ENCODE results near the gene GDPD5.

Gene GDPD5

DNA sequence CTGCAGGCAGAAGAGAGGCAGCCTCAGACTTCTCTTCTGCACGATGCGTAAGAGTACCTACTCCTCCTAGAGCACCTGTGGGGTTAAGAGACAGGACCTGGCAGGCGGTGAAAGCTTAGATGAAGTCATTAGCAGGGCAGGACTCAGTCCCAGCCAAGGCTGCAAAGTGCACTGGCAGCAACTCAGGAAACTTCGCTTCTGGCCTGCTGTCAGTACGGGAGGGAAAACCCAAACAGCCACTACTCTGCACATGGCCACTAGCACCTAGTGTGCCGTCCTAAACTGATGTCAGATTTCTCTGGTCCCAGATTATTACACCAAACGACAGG, 84.0 kb downstream of the GDPD5 start:
- no peak for DNase-seq

DNA sequence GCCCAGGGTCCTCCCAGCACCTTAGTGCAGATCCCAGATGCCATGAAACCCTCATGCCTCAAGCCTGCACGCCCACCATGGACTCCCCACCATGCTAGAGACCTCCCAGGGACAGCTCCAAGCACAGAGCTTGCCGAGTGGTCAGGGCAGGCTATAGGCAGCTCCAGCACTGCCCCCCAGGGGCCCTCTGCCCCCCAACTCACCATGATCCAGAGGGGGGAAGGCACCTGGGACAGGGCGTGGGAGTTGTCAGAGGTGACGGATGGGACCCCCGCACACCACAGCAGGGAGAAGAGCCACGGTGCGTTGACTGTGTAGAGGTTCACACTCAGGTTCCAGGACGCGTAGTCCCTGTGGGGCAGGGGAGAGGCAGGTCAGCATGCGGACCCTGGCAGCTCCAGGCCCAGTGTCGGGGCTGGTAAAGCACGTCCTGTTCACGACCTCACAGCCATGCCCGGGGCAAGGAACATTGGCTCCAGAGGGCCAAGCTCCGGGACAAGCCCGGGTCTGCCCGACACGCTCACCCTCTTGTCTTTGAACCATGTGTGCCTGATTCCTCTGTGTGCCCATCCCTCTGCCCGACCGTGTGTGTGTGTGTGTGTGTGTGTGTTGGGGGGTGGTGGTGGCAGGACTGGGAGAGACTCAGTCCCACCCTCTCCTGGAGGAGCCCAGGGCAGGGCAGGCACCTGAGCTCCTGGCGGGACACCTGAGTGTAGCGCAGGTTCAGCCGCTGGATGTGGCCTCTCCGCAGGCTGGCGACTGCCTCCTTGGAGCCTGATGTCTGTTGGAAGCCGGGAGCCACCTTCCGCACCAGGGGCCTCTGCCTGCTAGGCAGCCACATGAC, 84.6 kb downstream of the GDPD5 start:
- DNase-seq: no peak

DNA sequence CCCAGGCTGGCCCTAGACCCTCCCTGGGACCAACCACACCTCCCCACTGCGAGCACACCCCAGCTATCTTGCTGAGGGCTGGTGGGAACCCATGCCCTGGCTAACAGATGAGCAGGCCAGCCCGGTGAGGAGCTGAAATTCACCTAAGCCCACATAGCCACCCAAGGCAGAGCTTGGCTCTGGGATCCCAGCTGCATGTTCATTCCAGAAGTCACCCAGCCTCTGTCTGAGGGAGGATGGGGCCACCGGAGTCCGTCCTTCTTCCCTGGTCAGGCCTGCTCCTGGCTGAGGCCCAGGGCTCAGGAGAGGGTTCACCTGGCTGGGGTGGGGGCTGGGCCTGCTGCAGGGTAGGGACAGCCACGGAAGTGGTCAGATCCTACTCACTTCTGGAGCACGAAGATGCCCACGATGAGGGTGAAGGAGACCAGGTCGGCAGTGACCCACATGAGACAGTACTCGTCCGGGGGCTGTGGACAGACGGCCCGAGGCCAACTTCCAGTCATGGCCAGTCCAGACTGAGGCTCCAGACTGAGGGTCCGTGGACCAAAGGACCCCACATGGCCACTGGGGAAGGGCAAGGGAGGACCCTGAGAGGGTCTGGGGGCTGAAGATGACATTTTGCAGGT, 86.1 kb downstream of the GDPD5 start:
- DNase-seq: no peak

DNA sequence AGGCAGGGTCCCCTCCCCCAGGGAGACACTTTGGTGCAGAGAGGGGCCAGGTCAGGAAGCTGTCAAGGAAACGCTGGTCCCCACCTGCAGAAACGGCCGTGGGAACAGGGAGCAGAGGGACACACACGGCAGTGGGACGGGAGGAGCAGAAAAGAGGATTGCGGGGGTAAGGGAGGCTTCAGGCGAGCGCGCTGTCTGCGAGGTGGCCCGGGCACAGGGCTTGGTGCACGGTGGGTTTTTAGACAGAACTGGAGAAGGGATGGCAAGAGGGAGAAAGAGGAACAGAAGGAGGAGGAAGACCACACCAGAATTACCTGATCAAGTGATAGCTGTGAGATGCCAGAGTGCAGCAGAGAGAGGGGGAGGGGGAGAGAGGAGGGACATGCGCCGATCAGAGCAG, 86.7 kb downstream of the GDPD5 start:
- no peak for DNase-seq

DNA sequence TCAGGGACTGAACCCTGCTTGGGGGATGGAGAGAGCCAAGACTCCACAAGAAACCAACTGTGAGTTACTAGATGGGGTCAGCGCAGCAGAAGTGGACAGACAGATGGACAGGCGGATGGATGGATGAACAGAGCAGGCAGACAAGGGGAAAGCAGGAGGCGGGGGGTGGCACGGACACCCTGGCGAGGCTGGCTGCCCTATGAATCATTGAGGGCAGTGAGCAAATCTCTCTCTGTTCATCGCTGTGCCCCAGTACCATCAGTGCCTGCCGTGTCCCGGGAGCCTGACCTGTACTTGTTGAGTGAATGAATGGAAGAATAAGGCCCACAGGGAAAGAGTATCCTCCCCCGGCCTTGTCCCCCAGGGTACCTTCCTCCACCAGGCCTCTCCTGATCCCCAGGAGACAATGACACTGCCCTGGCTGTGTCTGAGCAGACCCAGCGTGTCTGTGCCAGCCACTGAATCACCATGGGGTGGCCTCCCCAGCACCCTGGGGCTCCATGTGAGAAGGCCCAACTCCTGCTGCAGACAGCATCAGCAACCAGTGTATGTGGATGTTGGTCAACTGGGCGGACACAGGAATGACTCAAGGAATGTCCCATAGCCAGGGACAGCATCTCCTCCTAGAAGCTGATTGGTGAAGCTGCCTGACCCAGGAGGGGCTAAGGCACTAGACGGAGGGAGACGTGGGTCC, 87.6 kb downstream of the GDPD5 start:
- no peak for DNase-seq

DNA sequence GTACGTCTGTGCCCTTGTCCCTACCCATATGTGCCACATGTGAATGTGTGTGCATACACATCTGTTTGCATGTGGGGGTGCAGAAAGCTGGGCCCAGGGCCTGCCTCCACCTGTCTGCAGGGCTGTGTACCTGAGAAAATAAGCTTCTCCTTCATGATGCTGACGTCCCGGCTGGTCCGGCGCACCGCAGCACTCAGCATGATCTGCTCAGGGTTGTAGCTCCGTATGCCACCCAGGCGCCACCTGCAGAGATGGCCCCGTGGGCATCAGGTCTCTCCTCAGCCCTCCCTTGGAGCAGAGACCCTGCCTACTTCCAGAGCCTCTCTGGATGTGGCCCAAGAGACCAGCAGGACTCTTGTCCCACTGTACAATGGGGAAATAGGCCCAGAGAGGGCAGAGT, 88.9 kb downstream of the GDPD5 start:
- DNase-seq: no peak

DNA sequence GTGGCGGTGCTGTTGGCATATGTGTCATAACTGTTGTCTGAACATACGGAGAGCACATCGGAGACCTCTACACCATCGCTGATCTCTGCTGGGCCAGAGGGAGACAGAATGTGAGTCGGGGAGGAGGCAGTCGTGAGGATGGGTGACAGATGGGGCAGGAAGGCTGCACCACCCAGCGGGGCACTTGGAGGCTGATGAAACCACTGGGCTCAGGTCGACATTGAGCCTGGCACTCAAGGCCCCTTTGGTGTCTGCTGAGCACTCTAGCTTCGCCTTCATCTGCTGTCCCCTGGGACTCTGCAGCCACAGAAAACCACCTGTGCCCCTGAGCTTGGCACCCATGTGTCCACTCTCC, 90.2 kb downstream of the GDPD5 start:
- no peak for DNase-seq

DNA sequence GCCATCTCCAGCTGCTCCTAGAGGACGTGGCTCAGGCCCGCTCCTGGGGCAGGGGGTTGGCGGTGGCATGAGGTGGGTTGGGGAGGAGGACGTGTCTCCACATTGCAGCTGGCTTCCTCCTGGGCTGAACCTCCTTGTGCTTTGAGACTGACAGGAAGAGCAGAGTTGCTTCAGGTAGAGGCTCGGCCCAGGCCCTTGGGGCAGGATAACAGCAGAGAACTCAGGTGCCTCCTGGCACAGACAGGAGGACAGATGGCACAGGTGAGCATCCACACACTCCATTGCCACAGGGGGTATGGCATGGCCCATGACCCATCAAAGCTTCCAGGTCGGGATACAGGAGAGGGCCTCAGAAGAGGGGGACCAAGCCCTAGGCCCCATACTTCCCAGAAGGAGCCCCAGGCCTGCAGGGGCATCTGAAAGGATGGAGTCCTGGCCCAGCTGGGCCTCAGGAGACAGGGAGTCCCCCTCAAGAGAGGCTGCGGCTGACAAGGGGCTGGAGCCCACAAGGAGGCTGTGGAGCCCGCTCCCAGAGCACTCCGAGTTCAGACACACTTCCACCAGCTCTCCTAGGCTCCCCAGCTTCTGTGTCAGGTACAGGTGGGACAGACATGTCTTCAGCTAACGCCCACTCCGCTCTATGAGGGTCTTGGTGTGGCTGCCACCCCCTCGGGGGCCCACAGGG, 90.7 kb downstream of the GDPD5 start:
- no peak for DNase-seq

DNA sequence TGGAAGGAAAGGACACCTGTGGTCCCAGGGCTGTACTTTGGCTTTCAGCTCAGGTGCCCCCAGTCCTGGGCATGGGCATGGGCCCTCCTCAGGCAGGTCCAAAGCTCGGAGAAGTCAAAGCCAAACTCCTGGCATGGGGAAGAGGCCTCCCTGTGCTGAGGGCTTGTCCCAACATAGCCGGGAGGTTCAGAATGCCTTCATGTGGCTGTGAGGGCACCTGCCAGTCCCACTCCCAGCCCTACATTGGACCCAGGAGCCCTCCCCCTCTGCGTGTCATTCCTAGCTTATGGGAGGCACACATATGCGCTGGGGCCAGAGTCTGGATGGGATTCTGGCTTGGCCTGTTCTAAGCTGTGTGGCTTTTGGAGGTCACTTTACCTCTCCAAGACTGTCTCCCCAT, 91.7 kb downstream of the GDPD5 start:
- no peak for DNase-seq

DNA sequence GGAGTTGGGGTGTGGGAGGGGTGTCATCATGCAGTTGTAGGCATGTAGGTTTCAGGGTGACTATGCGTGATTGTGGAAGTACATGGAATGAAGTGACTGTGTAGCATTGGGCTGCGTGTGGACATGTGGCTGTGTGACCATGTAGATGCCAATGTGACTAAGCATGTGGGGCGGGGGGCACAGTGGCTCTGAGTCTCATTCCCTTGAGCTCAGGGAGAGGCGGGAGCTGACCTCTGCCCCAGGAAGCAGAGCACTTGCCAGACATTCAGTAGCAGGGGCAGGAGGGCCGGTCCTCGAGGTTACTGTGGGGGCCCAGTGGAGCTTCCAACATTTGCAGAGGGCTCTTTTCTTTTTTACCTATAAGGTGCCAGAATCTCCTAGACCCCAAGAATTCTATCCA, 92.3 kb downstream of the GDPD5 start:
- DNase-seq: no peak

DNA sequence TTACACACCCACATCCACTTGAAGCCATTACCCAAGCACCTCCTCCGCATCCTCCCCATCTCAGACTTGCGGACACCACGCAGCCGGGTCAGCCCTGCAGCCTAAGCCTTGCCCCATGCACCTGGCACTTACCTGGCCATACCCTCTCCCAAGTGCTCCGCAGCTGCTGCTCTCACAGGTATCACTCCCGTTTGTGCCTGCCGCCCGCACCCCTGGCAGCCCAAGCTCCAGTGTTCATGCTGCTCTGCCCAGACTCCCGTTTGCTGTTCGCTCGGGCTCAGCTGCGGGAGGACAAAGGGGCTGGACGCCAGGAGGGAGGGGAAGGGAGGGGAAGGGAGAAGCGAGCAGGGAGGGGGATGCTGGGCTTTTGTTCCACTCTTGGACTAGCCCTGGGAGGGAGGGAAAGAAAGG, 92.8 kb downstream of the GDPD5 start, which contains the start of gene KLHL35:
Gene KLHL35 (minus strand): TSS at position 293 of the 411 bp plus-strand sequence. CDS start 2,574 bp downstream, outside the sequence.
- no peak for DNase-seq

DNA sequence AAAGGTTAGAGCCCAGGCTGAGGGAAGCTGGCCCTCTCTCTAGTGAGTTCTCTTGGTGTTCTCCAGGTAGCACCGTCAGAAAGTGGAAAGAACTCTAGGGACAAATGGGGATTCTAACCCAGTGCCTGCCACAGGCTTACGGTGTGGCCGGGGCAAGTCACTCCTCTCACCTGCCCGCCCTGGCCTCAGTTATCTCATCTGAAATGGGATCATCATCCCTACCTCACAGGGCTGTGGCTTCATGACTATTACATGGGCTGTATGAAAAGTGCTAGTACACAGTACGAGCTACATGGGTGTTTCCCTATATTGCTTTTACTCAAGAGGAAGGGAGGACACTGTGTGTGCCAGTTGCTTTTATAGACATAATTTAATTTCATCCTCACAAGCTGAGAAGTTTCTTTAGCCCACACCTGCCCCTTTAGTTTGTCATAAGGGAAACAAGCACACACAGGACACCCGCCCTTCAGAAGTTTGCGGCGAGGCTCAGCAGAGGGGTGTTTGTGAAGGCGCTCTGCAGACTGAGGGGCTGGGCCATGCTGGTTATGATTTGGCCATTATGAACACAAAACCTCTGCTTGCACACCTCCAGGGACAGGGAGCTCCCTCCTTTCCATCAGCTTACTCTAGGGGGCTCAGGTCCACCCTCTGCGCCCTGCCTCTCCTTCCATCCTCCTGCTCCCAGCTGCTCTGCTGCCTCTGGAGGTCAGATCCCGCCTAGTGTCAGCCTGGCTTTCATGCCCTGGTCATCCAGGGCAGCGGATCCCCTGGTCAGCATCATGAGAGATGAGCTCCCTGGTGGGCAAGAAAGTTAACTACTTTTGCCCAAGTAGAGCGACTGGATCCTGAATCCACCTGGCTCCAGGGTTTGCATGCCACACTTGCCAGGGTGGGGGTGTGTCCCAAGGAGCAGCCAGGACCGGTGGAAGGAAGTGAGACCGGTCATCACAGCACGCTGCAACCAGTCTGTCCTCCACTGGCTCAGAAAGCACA, 93.9 kb downstream of the GDPD5 start:
- DNase-seq: no peak

DNA sequence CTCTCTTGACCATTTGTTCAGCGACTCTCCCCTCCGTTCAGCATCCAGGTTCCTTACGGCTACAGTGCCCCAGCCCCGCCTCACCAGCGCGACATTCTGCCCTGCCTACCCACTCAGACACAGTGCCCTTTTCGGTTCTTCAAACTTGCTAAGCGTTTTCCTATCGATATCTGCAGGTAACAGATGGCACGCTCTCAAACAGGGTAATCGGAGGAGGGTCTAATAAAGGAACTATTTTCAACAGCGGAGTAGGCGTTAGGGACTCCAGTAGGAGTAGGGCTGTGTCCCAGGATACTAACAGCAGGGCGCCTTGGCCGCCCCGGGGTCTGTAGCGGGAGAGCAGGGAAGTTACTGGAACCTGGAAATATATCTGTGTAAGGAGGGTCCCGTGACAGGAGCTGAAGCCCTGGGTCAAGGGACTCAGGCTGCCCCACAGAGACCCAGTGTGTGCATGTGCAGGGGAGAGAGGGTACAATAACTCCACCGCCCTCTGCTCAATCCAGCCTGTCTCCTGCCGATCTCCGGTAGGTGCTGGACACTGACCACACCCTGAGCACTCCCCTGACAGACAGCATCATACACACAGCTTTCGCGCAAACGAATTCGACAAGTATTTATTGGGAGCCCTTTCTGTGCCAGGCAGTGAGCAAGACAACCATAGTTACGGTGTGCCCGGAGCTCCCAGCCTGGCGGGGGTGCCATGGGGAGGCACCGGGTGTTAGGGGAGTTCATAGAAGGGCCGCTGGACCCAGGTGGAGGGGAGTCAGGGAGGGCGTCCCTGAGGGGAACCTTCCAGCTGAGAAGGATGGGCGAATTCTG, 94.8 kb downstream of the GDPD5 start:
- no peak for DNase-seq

DNA sequence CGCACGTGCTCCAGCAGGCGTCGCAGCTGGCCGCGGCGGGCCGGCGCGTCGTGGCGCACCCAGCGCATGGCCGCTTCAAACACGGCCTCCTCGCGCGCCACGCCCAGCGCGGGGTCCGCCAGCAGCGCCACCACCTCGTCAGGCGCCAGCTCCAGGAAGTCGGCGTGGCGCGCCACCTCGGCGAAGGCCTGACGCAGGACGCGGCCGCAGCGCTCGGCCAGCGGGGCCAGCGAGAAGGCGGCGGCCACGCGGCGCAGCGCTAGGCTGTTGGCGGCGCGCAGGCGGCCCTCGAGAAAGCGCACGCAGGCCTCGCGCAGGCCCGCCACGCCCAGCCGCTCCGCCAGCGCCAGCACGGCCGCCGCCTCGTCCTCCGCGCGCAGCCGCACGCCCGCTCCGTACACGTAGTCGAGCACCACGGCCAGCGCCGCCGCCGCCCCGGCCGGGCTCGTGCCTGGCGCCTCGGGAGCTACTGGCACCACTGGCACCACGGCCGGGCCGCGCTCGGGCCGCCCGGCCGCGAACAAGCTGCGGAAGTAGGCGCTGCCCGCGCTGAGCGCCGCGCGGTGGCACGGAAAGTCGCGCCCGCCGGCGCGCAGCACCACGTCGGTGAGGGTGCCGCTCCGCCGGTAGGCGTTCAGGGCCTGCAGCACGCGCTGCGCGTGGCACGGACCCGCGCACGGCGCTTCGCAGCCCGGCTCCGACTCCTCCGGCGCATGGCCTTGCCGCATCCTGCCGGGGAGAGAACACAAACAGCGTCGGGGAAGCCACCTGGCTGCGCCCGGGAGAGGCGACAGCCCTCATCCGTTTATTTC, 95.6 kb downstream of the GDPD5 start:
- no peak for DNase-seq

DNA sequence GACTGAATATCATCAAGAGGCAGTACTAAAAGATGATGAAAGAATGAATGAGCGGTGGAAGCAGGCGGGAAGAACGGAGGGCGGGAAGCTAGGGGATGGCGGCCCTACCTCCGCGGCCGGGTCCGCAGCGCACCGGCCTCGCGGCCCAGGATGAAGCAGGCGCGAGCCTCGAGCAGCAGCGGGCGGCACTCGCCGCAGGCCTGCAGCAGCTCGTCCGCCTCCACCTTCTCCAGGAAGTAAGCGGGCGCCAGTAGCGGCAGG, 96.2 kb downstream of the GDPD5 start:
- no peak for DNase-seq

DNA sequence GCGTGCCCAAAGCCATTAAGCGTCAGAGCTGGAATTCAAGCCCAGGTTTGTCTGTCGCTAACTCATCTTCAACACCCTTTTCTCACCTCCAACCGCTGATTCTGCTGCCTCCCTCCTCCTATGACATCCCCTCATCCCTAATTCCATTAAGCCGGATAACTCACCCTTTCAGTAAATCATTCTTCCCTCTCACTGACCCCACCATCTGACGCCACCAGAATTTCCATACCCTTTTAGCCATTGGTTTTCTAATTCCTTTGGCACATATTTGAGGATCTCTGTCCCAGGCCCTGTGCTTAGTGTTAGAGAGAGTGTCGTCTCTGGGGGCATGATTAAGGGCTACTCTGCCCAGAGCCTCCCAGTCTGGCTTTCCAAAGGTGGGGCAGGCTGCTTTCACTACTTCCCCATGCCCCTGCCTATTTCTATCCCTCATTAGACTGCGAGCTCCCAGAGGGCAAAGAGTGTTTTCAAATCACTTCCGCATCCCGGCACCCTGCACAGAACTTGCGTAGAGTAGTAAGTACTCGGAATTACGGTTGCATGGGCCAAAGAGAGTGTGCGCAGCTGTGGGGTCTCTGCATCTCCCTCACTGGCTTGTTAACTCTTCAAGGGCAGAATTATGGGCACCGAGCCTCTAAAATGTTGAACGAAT, 96.6 kb downstream of the GDPD5 start:
- no peak for DNase-seq

DNA sequence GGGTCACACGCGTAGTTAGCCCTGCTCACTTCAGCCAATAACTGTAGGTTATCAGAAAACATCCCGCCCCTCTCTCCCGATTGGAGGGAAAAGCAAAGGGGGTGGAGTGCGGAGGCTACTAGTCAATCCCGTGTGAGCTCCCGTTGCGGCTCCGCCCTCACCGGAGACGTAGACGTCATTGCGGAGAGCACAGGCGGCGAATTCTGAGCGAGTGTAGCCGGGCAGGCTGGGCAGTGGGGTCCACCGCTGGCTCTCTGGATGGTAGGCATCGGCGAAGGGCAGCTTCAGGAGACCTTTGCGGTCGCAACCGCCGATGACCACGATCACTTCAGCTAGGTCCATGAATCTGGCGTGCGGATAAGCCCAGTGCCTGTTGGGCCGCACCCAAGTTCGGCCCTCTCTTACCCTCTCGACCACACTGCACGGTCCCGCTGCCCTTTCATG, 97.4 kb downstream of the GDPD5 start:
- no peak for DNase-seq

DNA sequence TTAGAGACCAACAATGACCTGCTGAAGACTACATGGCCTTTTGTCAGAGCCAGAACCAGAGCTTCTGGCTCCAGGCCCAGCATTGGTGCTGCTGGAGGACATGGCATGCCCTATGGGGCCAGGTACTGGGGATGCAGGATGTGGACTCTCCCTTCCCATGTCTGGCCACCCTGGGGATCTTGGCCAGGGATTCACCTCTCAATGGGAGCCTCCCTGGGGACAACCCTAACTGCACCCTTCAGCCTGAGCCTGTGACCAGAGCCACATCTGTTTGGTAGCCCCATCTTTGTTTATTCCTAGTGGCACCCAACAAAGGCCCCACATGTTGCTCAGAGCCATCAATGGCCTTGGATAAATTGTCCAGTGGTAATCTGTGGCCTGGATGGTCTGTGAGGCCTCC, 98.6 kb downstream of the GDPD5 start:
- DNase-seq: no peak

DNA sequence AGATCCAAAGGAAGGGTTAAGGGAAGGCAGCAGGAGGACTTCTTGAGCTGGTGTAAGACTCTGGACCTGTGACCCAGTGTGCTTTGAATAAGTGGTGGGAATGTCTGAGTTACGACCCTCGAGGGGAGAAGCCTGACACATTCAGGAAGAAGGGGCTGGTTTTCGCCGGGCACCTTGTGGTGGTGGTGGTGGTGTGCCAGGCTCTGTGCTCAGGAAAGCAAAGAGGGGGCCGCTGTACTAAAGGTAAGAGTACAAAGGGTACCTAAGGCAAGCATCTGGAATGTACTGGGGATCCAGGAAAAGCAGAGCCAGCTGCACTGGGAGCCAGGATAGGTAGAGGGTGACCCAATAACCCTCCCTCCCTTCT, 99.0 kb downstream of the GDPD5 start:
- no peak for DNase-seq

DNA sequence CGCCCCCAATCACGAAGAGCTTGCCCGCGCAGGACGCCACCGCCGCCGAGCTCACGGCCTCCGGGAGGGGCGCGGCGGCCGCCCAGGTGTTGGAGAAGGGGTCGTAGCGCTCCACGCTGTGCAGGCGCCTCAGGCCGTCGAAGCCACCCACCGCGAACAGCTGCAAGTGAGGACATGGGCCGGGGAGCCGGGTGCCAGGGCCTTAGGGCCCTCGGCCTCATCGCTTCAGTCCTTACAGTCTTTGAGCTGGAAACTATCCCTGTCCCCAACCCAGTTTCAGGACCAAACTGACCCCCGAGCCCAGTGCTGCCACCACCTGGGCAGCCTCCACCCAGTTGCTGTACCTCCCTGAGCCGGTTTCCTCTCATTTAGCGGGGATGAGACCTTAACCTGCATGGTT, 100.3 kb downstream of the GDPD5 start:
- no peak for DNase-seq

Measured in NCI-H2107 (cell line).